ENCODE measurements around the gene BTBD6. TPM values are rescaled to one million over a fixed set of nuclear protein-coding genes. Genes with fewer than 3 reads are reported as not detected.

Gene BTBD6
- total RNA-seq, 1 donor: 42.7 TPM

GRCh38 chr14:105210266-105211025, 37.9 kb upstream of the BTBD6 start:
- TF ChIP-seq CTCF (IDR thresholded peaks at IDR 0.05; ENCODE audit: insufficient read depth, low read depth, low read length): no peak
- no peak for DNase-seq (ENCODE audit: low read depth)
- H3K4me3 ChIP-seq (ENCODE audit: low read depth, low read length): no peak overlapping the region

GRCh38 chr14:105211086-105211757, 37.1 kb upstream of the BTBD6 start:
- H3K4me3 ChIP-seq (ENCODE audit: low read depth, low read length): no peak overlapping the region
- TF ChIP-seq CTCF (IDR thresholded peaks at IDR 0.05; ENCODE audit: insufficient read depth, low read depth, low read length): no peak
- DNase-seq (ENCODE audit: low read depth): no peak

DNA sequence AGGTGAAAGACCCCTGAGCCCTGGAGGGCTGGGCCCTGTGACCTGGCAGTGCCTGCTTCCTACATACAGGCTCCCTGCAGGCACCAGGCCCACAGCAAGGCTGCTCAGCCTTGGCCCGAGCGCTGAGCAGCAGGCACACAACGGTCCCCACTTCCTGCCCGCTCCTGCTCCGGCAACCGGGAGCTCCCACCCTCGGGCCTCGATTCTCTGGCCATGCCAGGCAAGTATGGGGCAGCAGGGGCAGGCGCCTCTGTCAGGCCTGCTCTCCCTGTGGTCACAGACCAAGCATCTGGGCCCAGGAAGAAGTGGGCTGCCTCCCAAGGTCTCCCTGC, 36.6 kb upstream of the BTBD6 start:
- DNase-seq (ENCODE audit: low read depth): no peak
- TF ChIP-seq CTCF (IDR thresholded peaks at IDR 0.05; ENCODE audit: insufficient read depth, low read depth, low read length): no peak
- no peak overlapping the region for H3K4me3 ChIP-seq (ENCODE audit: low read depth, low read length)

DNA sequence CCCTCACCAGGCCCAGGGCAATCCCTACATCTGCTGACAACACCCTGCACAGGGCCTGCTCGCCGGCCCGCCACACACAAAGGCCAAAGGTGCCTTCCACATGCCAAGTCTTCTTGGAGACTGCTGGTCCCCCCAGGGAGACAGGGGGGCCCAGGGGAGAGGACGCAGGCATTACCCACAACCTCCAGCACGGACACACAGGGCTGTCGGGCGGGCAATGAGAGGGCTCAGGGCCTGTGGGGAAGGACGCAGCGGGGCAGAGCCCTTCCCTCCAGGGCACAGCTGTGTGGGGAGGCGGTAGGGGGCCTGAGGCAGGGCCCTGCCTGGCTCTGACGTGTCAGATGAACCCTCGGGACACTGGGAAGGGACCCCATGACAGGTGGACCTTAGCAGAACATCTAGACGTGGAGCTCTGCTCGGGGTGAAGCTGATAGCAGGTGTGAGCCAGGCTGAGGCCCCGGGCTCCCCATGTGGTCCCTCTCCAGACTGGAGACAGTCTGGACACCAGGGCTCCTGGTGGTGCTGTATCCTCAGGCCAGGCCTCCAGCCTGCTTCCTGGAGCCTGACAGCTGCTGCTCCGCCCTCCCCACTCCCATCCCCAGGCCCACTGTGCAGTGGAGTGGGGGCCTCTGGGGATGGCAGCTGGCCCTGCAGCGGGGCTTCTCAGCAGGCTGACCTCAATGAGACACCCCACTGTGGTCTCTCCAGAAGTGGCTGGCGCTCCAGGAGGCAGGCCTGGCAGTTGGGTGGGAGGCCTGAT, 35.6 kb upstream of the BTBD6 start:
- TF ChIP-seq CTCF (IDR thresholded peaks at IDR 0.05; ENCODE audit: insufficient read depth, low read depth, low read length): no peak
- H3K4me3 ChIP-seq (ENCODE audit: low read depth, low read length): no peak overlapping the region
- no peak for DNase-seq (ENCODE audit: low read depth)

- no peak for DNase-seq (ENCODE audit: low read depth)
- no peak for TF ChIP-seq CTCF (IDR thresholded peaks at IDR 0.05; ENCODE audit: insufficient read depth, low read depth, low read length)
- H3K4me3 ChIP-seq (ENCODE audit: low read depth, low read length): no peak overlapping the region
These were observed 35.0 kb upstream of the BTBD6 start for GRCh38 chr14:105213361-105213760.

- no peak for TF ChIP-seq CTCF (IDR thresholded peaks at IDR 0.05; ENCODE audit: insufficient read depth, low read depth, low read length)
- DNase-seq (ENCODE audit: low read depth): no peak
These were observed 33.9 kb upstream of the BTBD6 start for GRCh38 chr14:105214324-105214915.

More at GRCh38 chr14:105214324-105214915, 33.9 kb upstream of the BTBD6 start:
- no peak overlapping the region for H3K4me3 ChIP-seq (ENCODE audit: low read depth, low read length)

All from fibroblast of villous mesenchyme (primary cell).